ENCODE results near the gene DSCAM. TPM values are rescaled to one million over a fixed set of nuclear protein-coding genes. Genes with fewer than 3 reads are reported as not detected.

The DSCAM gene
- total RNA-seq, 1 donor: not detected

DNA sequence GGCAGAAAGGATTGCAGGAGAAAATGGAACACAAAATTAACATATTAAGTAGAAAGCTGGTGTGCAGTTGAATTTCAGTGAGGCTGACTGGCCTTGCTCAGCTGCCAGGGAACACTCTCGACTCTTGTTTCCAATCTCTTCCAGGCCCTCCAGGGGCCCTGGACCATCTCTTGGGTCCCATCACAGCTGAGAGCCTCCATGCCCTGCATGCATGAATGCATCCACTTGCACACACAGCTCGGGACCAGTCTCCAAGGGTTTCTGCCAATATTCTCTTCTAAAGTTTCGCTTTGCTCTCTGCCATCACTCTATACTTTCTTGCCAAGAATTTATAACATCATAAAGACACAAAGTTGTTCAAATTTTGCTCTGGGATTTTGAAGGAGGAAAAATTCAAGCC lies 200.3 kb downstream of the DSCAM start:
- TF ChIP-seq, protein P1, sequence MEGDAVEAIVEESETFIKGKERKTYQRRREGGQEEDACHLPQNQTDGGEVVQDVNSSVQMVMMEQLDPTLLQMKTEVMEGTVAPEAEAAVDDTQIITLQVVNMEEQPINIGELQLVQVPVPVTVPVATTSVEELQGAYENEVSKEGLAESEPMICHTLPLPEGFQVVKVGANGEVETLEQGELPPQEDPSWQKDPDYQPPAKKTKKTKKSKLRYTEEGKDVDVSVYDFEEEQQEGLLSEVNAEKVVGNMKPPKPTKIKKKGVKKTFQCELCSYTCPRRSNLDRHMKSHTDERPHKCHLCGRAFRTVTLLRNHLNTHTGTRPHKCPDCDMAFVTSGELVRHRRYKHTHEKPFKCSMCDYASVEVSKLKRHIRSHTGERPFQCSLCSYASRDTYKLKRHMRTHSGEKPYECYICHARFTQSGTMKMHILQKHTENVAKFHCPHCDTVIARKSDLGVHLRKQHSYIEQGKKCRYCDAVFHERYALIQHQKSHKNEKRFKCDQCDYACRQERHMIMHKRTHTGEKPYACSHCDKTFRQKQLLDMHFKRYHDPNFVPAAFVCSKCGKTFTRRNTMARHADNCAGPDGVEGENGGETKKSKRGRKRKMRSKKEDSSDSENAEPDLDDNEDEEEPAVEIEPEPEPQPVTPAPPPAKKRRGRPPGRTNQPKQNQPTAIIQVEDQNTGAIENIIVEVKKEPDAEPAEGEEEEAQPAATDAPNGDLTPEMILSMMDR (IDR thresholded peaks at IDR 0.05; ENCODE audit: insufficient read depth, low read length): no peak
- H3K4me3 ChIP-seq (ENCODE audit: low read depth, low read length): no peak overlapping the region
- DNase-seq (ENCODE audit: low read depth): no peak

DNA sequence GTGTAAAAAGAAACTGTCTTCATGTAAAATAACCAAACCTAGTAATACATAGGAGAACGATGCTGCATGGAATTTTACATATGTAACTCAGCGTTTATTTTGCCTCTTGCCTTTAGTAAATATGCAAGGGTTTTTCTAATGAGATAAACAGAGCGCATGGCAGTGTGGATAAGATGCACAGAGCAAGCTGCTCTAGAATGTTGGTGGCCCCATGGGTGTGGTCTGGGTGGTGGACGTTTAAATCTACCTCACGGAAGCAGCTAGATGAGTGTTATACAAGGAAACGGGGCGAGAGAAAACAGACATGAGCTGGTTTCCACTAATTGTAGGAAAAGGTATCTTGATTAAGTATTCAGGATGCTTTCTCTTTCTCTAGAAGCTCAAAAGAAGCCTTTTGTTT lies 205.9 kb downstream of the DSCAM start:
- TF ChIP-seq, protein P1 (IDR thresholded peaks at IDR 0.05; ENCODE audit: insufficient read depth, low read length): no peak
- H3K4me3 ChIP-seq (ENCODE audit: low read depth, low read length): no peak overlapping the region
- DNase-seq (ENCODE audit: low read depth): no peak

- TF ChIP-seq, protein P1 (IDR thresholded peaks at IDR 0.05; ENCODE audit: insufficient read depth, low read length): no peak
- no peak for DNase-seq (ENCODE audit: low read depth)
- no peak overlapping the region for H3K4me3 ChIP-seq (ENCODE audit: low read depth, low read length)
These were observed 206.6 kb downstream of the DSCAM start for GRCh38 chr21:40640266-40640789.

GRCh38 chr21:40639616-40640194 lies 207.3 kb downstream of the DSCAM start:
- no peak overlapping the region for H3K4me3 ChIP-seq (ENCODE audit: low read depth, low read length)
- DNase-seq (ENCODE audit: low read depth): no peak
- TF ChIP-seq, protein P1 (IDR thresholded peaks at IDR 0.05; ENCODE audit: insufficient read depth, low read length): no peak

DNA sequence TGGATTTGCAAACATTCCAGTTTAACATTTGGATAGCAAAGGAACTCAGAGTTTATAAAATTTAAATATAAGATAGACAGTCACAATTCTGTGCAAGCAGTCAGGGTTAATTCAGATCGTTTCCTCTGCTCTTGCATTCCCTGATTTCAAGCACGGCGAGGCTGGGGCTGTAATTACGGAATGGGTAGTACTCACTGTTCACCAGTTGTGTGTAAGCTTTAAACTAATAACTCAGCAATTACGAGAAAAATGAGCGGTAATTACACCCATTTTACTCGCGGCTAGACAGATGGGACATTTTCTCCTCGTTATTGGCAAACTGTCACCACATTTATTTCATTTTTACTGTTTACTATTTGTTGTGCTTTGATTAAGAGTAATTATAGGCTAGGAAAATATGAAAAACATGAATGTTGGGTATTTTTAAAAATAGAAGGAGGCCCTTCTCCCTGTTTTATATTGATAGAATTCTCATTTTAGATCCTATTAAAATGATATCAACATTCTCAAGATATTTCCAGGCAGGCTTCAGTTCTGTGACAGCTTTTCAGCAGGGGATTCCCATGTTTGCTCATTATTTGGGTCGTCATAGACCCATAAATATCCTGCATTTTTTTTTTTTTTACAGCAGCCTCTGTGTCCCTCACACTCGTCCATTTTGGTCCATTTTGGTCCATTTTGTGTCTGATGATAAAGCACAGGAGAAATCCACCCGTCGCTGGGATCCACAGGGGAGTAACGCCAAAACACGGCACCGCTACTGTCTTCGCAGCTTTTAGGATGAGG lies 208.3 kb downstream of the DSCAM start:
- H3K4me3 ChIP-seq (ENCODE audit: low read depth, low read length): no peak overlapping the region
- TF ChIP-seq, protein P1 (IDR thresholded peaks at IDR 0.05; ENCODE audit: insufficient read depth, low read length): no peak
- DNase-seq (ENCODE audit: low read depth): no peak

- no peak overlapping the region for H3K4me3 ChIP-seq (ENCODE audit: low read depth, low read length)
- no peak for DNase-seq (ENCODE audit: low read depth)
- TF ChIP-seq, protein P1 (IDR thresholded peaks at IDR 0.05; ENCODE audit: insufficient read depth, low read length): no peak
These were observed 210.9 kb downstream of the DSCAM start for GRCh38 chr21:40636026-40636425.
